Activated CD8-positive, alpha-beta T cell treated with anti-CD3 and anti-CD28 coated beads, Interleukin-2, amount 10 ng/mL, durations not matched to agents 7 days and 5 days (primary cell): Measurements from ENCODE around the gene RIOK1. TPM values are rescaled to one million over a fixed set of nuclear protein-coding genes. Genes with fewer than 3 reads are reported as not detected.
"Not testable (repeated sequence)": the region's sequence is repeated elsewhere in the genome, so short reads cannot be mapped to it uniquely, and the experiment has no call there.

ENCODE experiments used
- ATAC-seq: fragments of 150-1000 bp; cut with Tn5 transposase; one replicate; pipeline ENCODE4 v1.10.0; 2021; ENCODE audit warnings: moderate library complexity
- CTCF ChIA-PET: fragments of 350-600 bp; sonication (Branson Sonifier 250); formaldehyde crosslinking; loops from one replicate; lab custom pipeline; 2021; ENCODE audit warnings: antibody characterized with exemption; lab: Charles Lee
- POLR2A ChIA-PET: fragments of 350-600 bp; sonication (Branson Sonifier 250); formaldehyde crosslinking; loops from one replicate; lab custom pipeline; 2021; ENCODE audit warnings: antibody characterized with exemption; lab: Charles Lee
- DNase-seq: peaks from one replicate; pipeline ENCODE4 v3.0.0-alpha.2; 2020
- H3K27ac Mint-ChIP-seq: one replicate; pipeline ENCODE4 v1.8.0; 2021; ENCODE audit warnings: mild to moderate bottlenecking, mixed read lengths
- H3K27me3 Mint-ChIP-seq: one replicate; pipeline ENCODE4 v1.8.0; 2021; ENCODE audit warnings: low read depth, mixed read lengths
- H3K36me3 Mint-ChIP-seq: one replicate; pipeline ENCODE4 v1.8.0; 2021; ENCODE audit warnings: low read depth, mixed read lengths
- H3K4me1 Mint-ChIP-seq: one replicate; pipeline ENCODE4 v1.8.0; 2021; ENCODE audit warnings: low read depth, mixed read lengths
- H3K4me3 Mint-ChIP-seq: one replicate; pipeline ENCODE4 v1.8.0; 2021; ENCODE audit warnings: mild to moderate bottlenecking, mixed read lengths
- H3K9me3 Mint-ChIP-seq: one replicate; pipeline ENCODE4 v1.8.0; 2022; ENCODE audit warnings: mixed read lengths; ENCODE audit not compliant: insufficient read depth
- total RNA-seq, 2 experiments: library from RNA; stranded (reverse); gene quantifications; one replicate each; pipeline ENCODE4 v1.2.3, GENCODE V29; 2021

RIOK1 gene
- total RNA-seq, 2 experiments from 2014 or later: 35.8 to 37.0 TPM

GRCh38 chr6:7445101-7445500 is 55.5 kb downstream of the RIOK1 start:
- POLR2A ChIA-PET: no interaction called here
- no peaks in the 10 kb centered on the region for H3K9me3 Mint-ChIP-seq
- H3K4me3 Mint-ChIP-seq: no peak overlapping the region
- no peaks in the 10 kb centered on the region for H3K4me1 Mint-ChIP-seq
- no peaks in the 10 kb centered on the region for H3K36me3 Mint-ChIP-seq
- CTCF ChIA-PET: no interaction called here
- DNase-seq (no peak), ATAC-seq (no peak)
- no peak overlapping the region for H3K27ac Mint-ChIP-seq
- no peaks in the 10 kb centered on the region for H3K27me3 Mint-ChIP-seq

GRCh38 chr6:7445885-7446461 is 56.4 kb downstream of the RIOK1 start:
- CTCF ChIA-PET: no interaction called here

GRCh38 chr6:7446619-7447325 is 57.2 kb downstream of the RIOK1 start:
- no peak for DNase-seq
- H3K27ac Mint-ChIP-seq: no peak overlapping the region
- POLR2A ChIA-PET: no interaction called here
- CTCF ChIA-PET: no interaction called here
- no peaks in the 10 kb centered on the region for H3K36me3 Mint-ChIP-seq
- no peaks in the 10 kb centered on the region for H3K9me3 Mint-ChIP-seq
- H3K4me1 Mint-ChIP-seq: no peaks in the 10 kb centered on the region
- ATAC-seq: no peak
- H3K4me3 Mint-ChIP-seq: no peak overlapping the region
- H3K27me3 Mint-ChIP-seq: no peaks in the 10 kb centered on the region

More at GRCh38 chr6:7445885-7446461, 56.4 kb downstream of the RIOK1 start:
- Mint-ChIP-seq H3K27me3 (no peaks in the 10 kb centered on the region), H3K4me1 (no peaks in the 10 kb centered on the region), H3K36me3 (no peaks in the 10 kb centered on the region), H3K9me3 (no peaks in the 10 kb centered on the region), H3K4me3 (no peak overlapping the region), H3K27ac (no peak overlapping the region)
- POLR2A ChIA-PET: no interaction called here
- ATAC-seq (no peak), DNase-seq (no peak)

GRCh38 chr6:7448232-7448631 is 58.6 kb downstream of the RIOK1 start:
- ATAC-seq: no peak
- Mint-ChIP-seq H3K4me1 (no peaks in the 10 kb centered on the region), H3K36me3 (no peaks in the 10 kb centered on the region), H3K9me3 (no peaks in the 10 kb centered on the region), H3K4me3 (no peak overlapping the region), H3K27me3 (no peaks in the 10 kb centered on the region), H3K27ac (no peak overlapping the region)
- POLR2A ChIA-PET: no interaction called here
- CTCF ChIA-PET: no interaction called here
- DNase-seq: no peak

- Mint-ChIP-seq H3K4me3 (no peak overlapping the region), H3K9me3 (no peaks in the 10 kb centered on the region), H3K36me3 (no peaks in the 10 kb centered on the region), H3K4me1 (no peaks in the 10 kb centered on the region), H3K27ac (no peak overlapping the region), H3K27me3 (no peaks in the 10 kb centered on the region)
- ChIA-PET POLR2A (no interaction called here), CTCF (no interaction called here)
- DNase-seq: no peak
- ATAC-seq: no peak
Measured at GRCh38 chr6:7449018-7449417, 59.4 kb downstream of the RIOK1 start.

- H3K9me3 Mint-ChIP-seq: no peaks in the 10 kb centered on the region
- no peak overlapping the region for H3K4me3 Mint-ChIP-seq
- DNase-seq (no peak), ATAC-seq (no peak)
- H3K36me3 Mint-ChIP-seq: no peaks in the 10 kb centered on the region
- no peaks in the 10 kb centered on the region for H3K4me1 Mint-ChIP-seq
- H3K27me3 Mint-ChIP-seq: no peaks in the 10 kb centered on the region
- POLR2A ChIA-PET: no interaction called here
- no peak overlapping the region for H3K27ac Mint-ChIP-seq
- CTCF ChIA-PET: interaction anchor here (1.0 kb wide), 1 partner anchor 23 kb away, joined by 3 read pairs; no protein-coding TSS in a partner anchor
Measured at GRCh38 chr6:7451326-7451725, 61.7 kb downstream of the RIOK1 start.

- H3K36me3 Mint-ChIP-seq: no peaks in the 10 kb centered on the region
- H3K27ac Mint-ChIP-seq: no peak overlapping the region
- ChIA-PET CTCF (no interaction called here), POLR2A (no interaction called here)
- H3K4me3 Mint-ChIP-seq: no peak overlapping the region
- no peaks in the 10 kb centered on the region for H3K9me3 Mint-ChIP-seq
- no peaks in the 10 kb centered on the region for H3K27me3 Mint-ChIP-seq
- DNase-seq (no peak), ATAC-seq (no peak)
- no peaks in the 10 kb centered on the region for H3K4me1 Mint-ChIP-seq
Measured at GRCh38 chr6:7452898-7453297, 63.3 kb downstream of the RIOK1 start.

GRCh38 chr6:7454696-7455358 is 65.2 kb downstream of the RIOK1 start:
- ChIA-PET POLR2A (no interaction called here), CTCF (no interaction called here)
- Mint-ChIP-seq H3K9me3 (no peaks in the 10 kb centered on the region), H3K4me1 (no peaks in the 10 kb centered on the region), H3K36me3 (no peaks in the 10 kb centered on the region), H3K27ac (no peak overlapping the region), H3K27me3 (no peaks in the 10 kb centered on the region), H3K4me3 (no peak overlapping the region)
- ATAC-seq: no peak
- DNase-seq: no peak

- ATAC-seq, CTCF ChIA-PET: not testable (repeated sequence)
Measured at GRCh38 chr6:7456302-7456701, 66.7 kb downstream of the RIOK1 start.

GRCh38 chr6:7461416-7461815 is 71.8 kb downstream of the RIOK1 start:
- no peaks in the 10 kb centered on the region for H3K4me1 Mint-ChIP-seq
- ChIA-PET POLR2A (no interaction called here), CTCF (no interaction called here)
- no peak for DNase-seq
- H3K9me3 Mint-ChIP-seq: no peaks in the 10 kb centered on the region
- H3K36me3 Mint-ChIP-seq: no peaks in the 10 kb centered on the region
- no peak overlapping the region for H3K27ac Mint-ChIP-seq
- ATAC-seq: no peak
- peaks cover 5% of the 10 kb centered on the region for H3K27me3 Mint-ChIP-seq
- H3K4me3 Mint-ChIP-seq: no peak overlapping the region

More at GRCh38 chr6:7456302-7456701, 66.7 kb downstream of the RIOK1 start:
- DNase-seq, H3K36me3 Mint-ChIP-seq, POLR2A ChIA-PET, H3K4me3 Mint-ChIP-seq, H3K4me1 Mint-ChIP-seq, H3K27me3 Mint-ChIP-seq, H3K9me3 Mint-ChIP-seq, H3K27ac Mint-ChIP-seq: not testable (repeated sequence)

GRCh38 chr6:7463785-7464184 is 74.2 kb downstream of the RIOK1 start:
- Mint-ChIP-seq H3K36me3 (no peaks in the 10 kb centered on the region), H3K4me3 (no peak overlapping the region), H3K27me3 (peaks cover 9% of the 10 kb centered on the region), H3K9me3 (no peaks in the 10 kb centered on the region), H3K4me1 (no peaks in the 10 kb centered on the region), H3K27ac (no peak overlapping the region)
- DNase-seq (no peak), ATAC-seq (no peak)
- ChIA-PET CTCF (no interaction called here), POLR2A (interaction anchor here (0.6 kb wide), 1 partner anchor 972 kb away, joined by 3 read pairs; no protein-coding TSS in a partner anchor)
